22Rv1 (cell line): ENCODE data around the gene INSIG1.

Experiments used
- H3K27ac ChIP-seq: fragments of 450-650 bp; 2 replicates; pipeline ENCODE4 v1.5.1; 2017
- CTCF ChIP-seq: fragments of 450-650 bp; IDR thresholded peaks from 2 replicates; pipeline ENCODE4 v1.5.1; 2017; ENCODE audit warnings: mild to moderate bottlenecking
- ZFX ChIP-seq: fragments of 450-650 bp; IDR thresholded peaks from 2 replicates; pipeline ENCODE4 v1.6.1; 2017; ENCODE audit warnings: antibody characterized with exemption, borderline replicate concordance

Gene INSIG1

GRCh38 chr7:155333346-155334234, 35.9 kb downstream of the INSIG1 start:
- no peak overlapping the region for H3K27ac ChIP-seq
- TF ChIP-seq ZFX = no peak
- no peak for TF ChIP-seq CTCF

- TF ChIP-seq ZFX (no peak), CTCF (no peak)
- no peak overlapping the region for H3K27ac ChIP-seq
These were observed 39.3 kb downstream of the INSIG1 start for GRCh38 chr7:155336812-155337602.

GRCh38 chr7:155337946-155338631, 40.4 kb downstream of the INSIG1 start:
- no peak overlapping the region for H3K27ac ChIP-seq
- TF ChIP-seq ZFX = no peak
- TF ChIP-seq CTCF = no peak

DNA sequence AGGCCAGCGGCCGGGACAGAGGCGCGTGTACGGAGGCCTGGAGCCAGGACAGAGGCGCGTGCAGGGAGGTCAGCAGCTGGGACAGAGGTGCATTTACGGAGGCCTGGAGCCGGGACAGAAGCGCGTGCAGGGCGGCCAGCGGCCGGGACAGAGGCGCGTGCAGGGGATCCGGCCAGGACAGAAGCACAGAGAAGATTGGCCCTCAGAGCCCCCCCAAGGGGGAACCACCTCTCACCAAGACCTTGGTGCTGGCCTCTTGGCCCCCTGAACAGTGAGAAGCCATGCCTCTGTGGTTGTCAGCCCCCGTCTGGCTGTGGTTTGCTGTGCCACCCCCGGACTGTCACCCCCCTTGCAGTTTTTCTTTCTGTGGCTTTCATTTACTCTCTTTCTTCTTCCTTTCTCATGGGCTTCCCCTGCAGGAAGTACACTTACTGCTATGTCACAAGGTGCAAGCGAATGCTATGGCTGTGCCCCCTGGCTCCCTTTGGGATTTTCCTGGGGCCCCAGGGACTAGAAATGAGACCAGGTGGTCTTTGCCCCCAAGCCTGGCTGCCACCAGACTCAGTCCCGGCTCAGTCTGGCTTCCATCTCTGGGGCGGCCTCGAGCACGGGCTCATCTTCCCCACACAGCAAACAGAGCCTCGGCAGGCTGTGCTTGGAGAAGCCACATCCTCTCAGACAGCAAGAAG, 41.1 kb downstream of the INSIG1 start:
- TF ChIP-seq CTCF = no peak
- no peak for TF ChIP-seq ZFX
- H3K27ac ChIP-seq = no peak overlapping the region

DNA sequence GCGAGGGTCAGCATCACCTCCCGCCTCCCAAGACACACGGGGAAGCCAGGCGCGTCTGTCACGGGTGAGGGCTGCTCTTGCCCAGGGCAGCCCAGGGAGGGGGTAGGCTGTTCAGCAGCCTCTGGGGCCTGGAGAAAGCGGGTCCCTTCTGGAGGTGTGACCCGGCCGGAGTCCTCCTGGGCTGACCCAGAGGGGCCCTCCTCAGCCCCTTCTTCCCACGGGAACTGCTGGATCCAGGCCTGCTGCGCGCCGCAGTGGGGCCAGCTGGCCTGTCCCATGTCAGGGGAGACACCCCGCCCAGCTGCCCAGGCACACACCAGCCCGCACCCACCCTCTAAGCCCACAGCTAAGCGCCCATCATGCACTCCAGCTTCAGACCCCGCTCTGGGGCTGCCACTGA, 41.8 kb downstream of the INSIG1 start:
- no peak for TF ChIP-seq ZFX
- no peak for TF ChIP-seq CTCF
- no peak overlapping the region for H3K27ac ChIP-seq

DNA sequence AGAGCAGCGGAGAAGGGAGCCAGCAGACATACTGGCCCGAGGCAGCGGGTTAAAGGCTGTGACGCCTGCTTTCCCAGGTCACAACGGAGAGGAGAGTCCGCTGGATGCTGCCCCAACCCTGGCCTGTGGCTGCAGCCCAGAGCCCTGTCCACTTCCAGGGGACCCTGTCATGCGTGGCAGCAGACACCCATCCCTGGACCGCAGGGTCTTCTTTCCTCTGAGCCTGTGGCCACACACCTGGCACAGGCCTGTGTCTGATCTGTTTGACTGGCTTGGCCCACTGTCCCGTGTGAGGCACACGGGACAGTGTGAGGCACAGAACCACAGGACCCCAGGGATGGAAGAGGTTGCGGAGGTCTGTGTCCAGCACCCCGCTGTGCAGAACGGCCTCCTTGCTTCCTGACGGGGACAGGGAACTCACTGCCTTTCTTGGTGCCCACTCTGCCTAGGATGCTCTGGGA, 42.4 kb downstream of the INSIG1 start:
- no peak overlapping the region for H3K27ac ChIP-seq
- TF ChIP-seq CTCF (no peak), ZFX (no peak)
